Stimulated activated memory B cell treated with anti-CD40 and anti-IgM and Interleukin-4, amounts not matched to agents 10 μg/mL and 1 μg/mL and 100 μg/mL, for 72 hours (primary cell): ENCODE data around the gene MRAS.

Source experiments
- ATAC-seq: fragments of 150-1000 bp; cut with Tn5 transposase; 2 replicates; pipeline ENCODE4 v1.10.0; 2021
- H3K27ac Mint-ChIP-seq: one replicate; pipeline ENCODE4 v1.8.0; 2022; ENCODE audit warnings: mild to moderate bottlenecking, mixed read lengths
- H3K27me3 Mint-ChIP-seq: one replicate; pipeline ENCODE4 v1.8.0; 2022; ENCODE audit warnings: mixed read lengths
- H3K36me3 Mint-ChIP-seq: one replicate; pipeline ENCODE4 v1.8.0; 2022; ENCODE audit warnings: mixed read lengths
- H3K4me1 Mint-ChIP-seq: one replicate; pipeline ENCODE4 v1.8.0; 2022; ENCODE audit warnings: mixed read lengths
- H3K4me3 Mint-ChIP-seq: one replicate; pipeline ENCODE4 v1.8.0; 2022; ENCODE audit warnings: mild to moderate bottlenecking, moderate library complexity, mixed read lengths
- H3K9me3 Mint-ChIP-seq: one replicate; pipeline ENCODE4 v1.8.0; 2022; ENCODE audit warnings: mixed read lengths

The MRAS gene

DNA sequence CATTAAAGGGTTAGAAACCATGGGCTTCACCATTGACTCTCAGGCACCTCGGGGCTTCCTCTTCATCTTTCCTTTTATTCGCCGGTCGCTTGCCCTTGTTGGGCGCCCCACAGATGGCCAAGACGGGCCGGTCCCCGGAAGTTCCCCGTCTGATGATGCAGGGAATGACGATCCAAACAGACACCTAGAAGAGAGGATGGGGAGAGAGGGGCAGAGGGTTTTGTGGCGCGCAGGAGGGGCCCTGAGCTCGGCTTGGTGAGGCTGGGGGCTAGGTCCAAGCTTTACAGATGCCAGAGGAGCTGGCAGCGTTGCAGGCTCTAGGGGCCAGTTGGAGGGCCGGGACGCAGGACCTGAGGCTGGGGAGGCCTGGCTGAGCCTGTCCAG, 85.5 kb downstream of the MRAS start:
- Mint-ChIP-seq H3K4me3 (peak overlapping the region; percentile 63), H3K27ac (no peak overlapping the region), H3K9me3 (no peaks in the 10 kb centered on the region), H3K4me1 (peaks cover 11% of the 10 kb centered on the region), H3K27me3 (peaks cover 78% of the 10 kb centered on the region), H3K36me3 (no peaks in the 10 kb centered on the region)
- no peak for ATAC-seq

DNA sequence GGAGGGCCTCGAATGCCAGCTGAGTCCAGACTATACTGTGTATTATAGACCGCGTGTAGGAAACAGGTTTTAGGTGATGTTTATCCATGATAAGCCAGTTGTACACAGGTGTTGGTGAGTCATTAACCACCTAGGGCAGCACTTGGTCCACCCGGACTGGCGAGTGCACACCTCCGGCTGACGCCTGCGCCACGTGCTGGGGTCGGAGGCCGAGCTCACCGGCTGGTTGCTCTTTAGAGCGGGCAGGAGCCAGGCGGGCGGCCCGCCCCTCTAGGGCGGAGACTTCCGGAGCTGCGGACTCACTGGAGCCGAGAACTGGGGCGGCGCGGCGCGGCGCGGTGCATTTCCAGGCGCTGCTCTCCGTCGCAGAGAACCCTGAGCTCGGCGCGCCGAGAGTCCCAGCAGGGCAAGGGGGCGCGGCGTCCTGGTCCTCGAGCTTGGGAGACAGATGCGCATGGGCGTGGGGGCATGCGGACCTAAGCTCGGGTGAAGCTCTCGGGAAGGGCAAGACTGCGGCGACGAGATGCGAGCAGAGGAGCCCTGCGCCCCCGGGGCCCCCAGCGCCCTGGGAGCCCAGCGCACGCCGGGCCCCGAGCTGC, 86.0 kb downstream of the MRAS start, which contains the start of gene ESYT3:
Gene ESYT3 (plus strand): TSS at position 341 of the 599 bp plus-strand sequence. CDS start 183 bp downstream, at position 524.
- Mint-ChIP-seq H3K36me3 (no peaks in the 10 kb centered on the region), H3K4me1 (peaks cover 11% of the 10 kb centered on the region), H3K4me3 (peak within 1 kb of the TSS; percentile 63), H3K27me3 (peaks cover 80% of the 10 kb centered on the region), H3K9me3 (no peaks in the 10 kb centered on the region), H3K27ac (no peak within 1 kb of the TSS)
- ATAC-seq: peak; percentile 49

DNA sequence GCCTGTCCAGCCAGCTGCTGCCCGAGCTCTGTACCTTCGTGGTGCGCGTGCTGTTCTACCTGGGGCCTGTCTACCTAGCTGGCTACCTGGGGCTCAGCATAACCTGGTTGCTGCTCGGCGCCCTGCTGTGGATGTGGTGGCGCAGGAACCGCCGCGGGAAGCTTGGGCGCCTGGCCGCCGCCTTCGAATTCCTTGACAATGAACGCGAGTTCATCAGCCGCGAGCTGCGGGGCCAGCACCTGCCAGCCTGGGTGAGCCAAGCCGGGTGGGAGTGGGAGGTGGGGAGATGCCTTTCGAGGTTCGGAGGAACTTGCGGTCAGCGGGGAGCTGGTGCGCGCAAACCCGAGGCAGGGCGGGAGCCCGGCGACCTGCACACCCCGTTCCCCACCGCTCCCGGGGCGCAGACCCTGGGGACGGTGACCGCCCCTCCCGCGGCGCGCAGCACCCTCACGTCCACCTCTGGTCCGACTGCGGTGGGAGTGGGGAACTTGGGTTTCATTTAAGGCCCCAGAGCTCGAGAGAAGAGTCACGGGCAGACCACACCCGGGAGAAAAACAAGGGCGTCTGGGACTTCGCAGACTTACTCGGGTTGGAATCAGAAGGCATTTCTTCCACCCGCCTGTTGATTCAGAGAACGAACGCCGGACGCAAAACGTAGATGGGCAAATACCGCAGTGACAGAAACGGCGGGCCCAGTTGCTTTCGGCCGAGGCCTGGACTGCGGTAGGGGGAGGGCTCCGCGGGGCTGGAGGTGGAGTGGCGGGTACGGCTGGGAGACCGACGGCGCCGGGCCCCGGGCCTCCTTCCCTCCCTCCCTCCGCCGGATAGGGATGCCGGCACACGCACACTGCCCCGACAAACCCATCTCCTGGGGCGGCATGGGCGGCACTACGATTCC, 86.7 kb downstream of the MRAS start:
- Mint-ChIP-seq H3K27ac (no peak overlapping the region), H3K9me3 (no peaks in the 10 kb centered on the region), H3K4me3 (no peak overlapping the region), H3K4me1 (peaks cover 11% of the 10 kb centered on the region), H3K27me3 (peaks cover 80% of the 10 kb centered on the region), H3K36me3 (no peaks in the 10 kb centered on the region)
- no peak for ATAC-seq

- H3K4me3 Mint-ChIP-seq: no peak overlapping the region
- peaks cover 11% of the 10 kb centered on the region for H3K4me1 Mint-ChIP-seq
- no peaks in the 10 kb centered on the region for H3K9me3 Mint-ChIP-seq
- H3K27me3 Mint-ChIP-seq: peaks cover 80% of the 10 kb centered on the region
- no peaks in the 10 kb centered on the region for H3K36me3 Mint-ChIP-seq
- no peak for ATAC-seq
- H3K27ac Mint-ChIP-seq: no peak overlapping the region
These were observed 87.5 kb downstream of the MRAS start for GRCh38 chr3:138435840-138436239.

GRCh38 chr3:138437281-138437680, 88.9 kb downstream of the MRAS start:
- Mint-ChIP-seq H3K27me3 (peaks cover 67% of the 10 kb centered on the region), H3K27ac (no peak overlapping the region), H3K4me1 (peaks cover 11% of the 10 kb centered on the region), H3K36me3 (no peaks in the 10 kb centered on the region), H3K9me3 (no peaks in the 10 kb centered on the region), H3K4me3 (no peak overlapping the region)
- no peak for ATAC-seq

GRCh38 chr3:138438896-138439295, 90.5 kb downstream of the MRAS start:
- Mint-ChIP-seq H3K27me3 (peaks cover 65% of the 10 kb centered on the region), H3K27ac (no peak overlapping the region), H3K4me3 (no peak overlapping the region), H3K4me1 (peaks cover 7% of the 10 kb centered on the region), H3K9me3 (no peaks in the 10 kb centered on the region), H3K36me3 (no peaks in the 10 kb centered on the region)
- no peak for ATAC-seq

GRCh38 chr3:138439646-138440045, 91.3 kb downstream of the MRAS start:
- Mint-ChIP-seq H3K4me3 (no peak overlapping the region), H3K27ac (no peak overlapping the region), H3K4me1 (no peaks in the 10 kb centered on the region), H3K27me3 (peaks cover 58% of the 10 kb centered on the region), H3K9me3 (no peaks in the 10 kb centered on the region), H3K36me3 (no peaks in the 10 kb centered on the region)
- ATAC-seq: no peak

DNA sequence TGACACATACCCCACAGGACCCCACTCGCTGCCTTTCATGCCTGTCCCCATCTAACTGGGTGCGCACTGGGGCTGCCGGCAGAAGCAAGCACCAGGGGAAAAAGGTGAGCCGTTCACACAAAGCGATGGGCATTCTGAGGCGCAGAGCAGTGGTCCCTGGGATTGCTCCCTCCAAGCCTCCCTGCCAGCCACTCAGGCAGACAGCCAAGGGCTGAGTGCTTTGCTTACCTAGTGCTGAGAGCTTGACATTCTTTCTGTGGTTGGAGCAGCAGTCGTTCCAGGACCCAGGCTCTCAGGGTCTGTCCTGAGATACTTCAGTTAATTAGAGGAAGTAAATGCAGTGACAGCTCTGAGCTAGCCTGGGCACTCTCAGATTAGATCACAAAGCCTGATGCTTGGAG, 91.7 kb downstream of the MRAS start:
- H3K9me3 Mint-ChIP-seq: no peaks in the 10 kb centered on the region
- ATAC-seq: no peak
- peaks cover 57% of the 10 kb centered on the region for H3K27me3 Mint-ChIP-seq
- no peaks in the 10 kb centered on the region for H3K4me1 Mint-ChIP-seq
- no peaks in the 10 kb centered on the region for H3K36me3 Mint-ChIP-seq
- H3K4me3 Mint-ChIP-seq: no peak overlapping the region
- H3K27ac Mint-ChIP-seq: no peak overlapping the region

DNA sequence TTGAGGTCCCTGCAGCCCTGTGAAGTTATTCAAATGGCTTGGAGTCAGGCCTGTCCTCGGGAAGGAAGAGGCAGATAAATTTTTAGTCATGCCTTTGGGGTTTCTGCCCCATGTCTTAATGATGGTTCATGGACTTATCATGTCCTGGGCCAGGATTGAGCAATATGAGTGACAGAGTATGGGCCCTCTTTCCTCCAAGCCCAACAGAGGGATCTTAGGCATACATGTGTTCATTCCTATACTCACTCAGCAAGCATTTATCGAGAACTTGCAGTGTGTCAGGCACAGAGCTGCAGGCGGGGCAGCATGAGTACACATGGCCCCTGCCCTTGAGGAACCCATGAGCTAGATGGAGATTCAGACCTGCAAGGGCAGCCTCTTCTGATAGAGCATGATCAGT, 92.2 kb downstream of the MRAS start:
- no peaks in the 10 kb centered on the region for H3K9me3 Mint-ChIP-seq
- H3K4me3 Mint-ChIP-seq: no peak overlapping the region
- ATAC-seq: no peak
- H3K36me3 Mint-ChIP-seq: no peaks in the 10 kb centered on the region
- H3K27ac Mint-ChIP-seq: no peak overlapping the region
- H3K27me3 Mint-ChIP-seq: peaks cover 52% of the 10 kb centered on the region
- no peaks in the 10 kb centered on the region for H3K4me1 Mint-ChIP-seq

GRCh38 chr3:138441256-138441655, 92.9 kb downstream of the MRAS start:
- peaks cover 45% of the 10 kb centered on the region for H3K27me3 Mint-ChIP-seq

DNA sequence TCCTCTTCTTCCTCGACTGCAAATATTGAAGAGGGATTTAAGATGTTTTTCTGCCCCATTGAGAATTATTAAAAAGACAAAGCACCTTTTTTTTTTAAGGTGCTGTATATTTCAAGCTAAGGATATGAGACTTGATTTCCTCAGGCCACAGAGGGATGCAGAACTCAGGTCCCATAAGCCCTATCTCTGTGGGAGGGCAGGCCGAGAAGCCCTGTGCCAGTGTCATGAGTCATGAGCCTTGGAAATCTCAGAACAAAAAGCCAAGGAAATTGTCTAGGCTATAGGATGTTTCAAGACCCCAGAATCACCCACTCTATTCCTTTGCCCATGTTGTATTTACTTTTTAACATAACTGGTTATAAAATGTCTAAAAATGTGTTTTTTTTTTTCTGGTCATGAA, 93.4 kb downstream of the MRAS start:
- no peaks in the 10 kb centered on the region for H3K36me3 Mint-ChIP-seq
- H3K27me3 Mint-ChIP-seq: peaks cover 40% of the 10 kb centered on the region
- no peaks in the 10 kb centered on the region for H3K4me1 Mint-ChIP-seq
- ATAC-seq: no peak
- no peak overlapping the region for H3K27ac Mint-ChIP-seq
- no peak overlapping the region for H3K4me3 Mint-ChIP-seq
- H3K9me3 Mint-ChIP-seq: no peaks in the 10 kb centered on the region

More at GRCh38 chr3:138441256-138441655, 92.9 kb downstream of the MRAS start:
- H3K4me1 Mint-ChIP-seq: no peaks in the 10 kb centered on the region
- H3K36me3 Mint-ChIP-seq: no peaks in the 10 kb centered on the region
- no peak overlapping the region for H3K4me3 Mint-ChIP-seq
- no peak overlapping the region for H3K27ac Mint-ChIP-seq
- ATAC-seq: no peak
- H3K9me3 Mint-ChIP-seq: no peaks in the 10 kb centered on the region

GRCh38 chr3:138442433-138442832, 94.1 kb downstream of the MRAS start:
- H3K9me3 Mint-ChIP-seq: no peaks in the 10 kb centered on the region
- H3K4me3 Mint-ChIP-seq: no peak overlapping the region
- H3K27ac Mint-ChIP-seq: no peak overlapping the region
- H3K4me1 Mint-ChIP-seq: no peaks in the 10 kb centered on the region
- peaks cover 33% of the 10 kb centered on the region for H3K27me3 Mint-ChIP-seq
- ATAC-seq: no peak
- H3K36me3 Mint-ChIP-seq: no peaks in the 10 kb centered on the region

GRCh38 chr3:138443091-138443490, 94.7 kb downstream of the MRAS start:
- ATAC-seq: no peak
- Mint-ChIP-seq H3K9me3 (no peaks in the 10 kb centered on the region), H3K4me1 (no peaks in the 10 kb centered on the region), H3K27ac (no peak overlapping the region), H3K27me3 (peaks cover 28% of the 10 kb centered on the region), H3K4me3 (no peak overlapping the region), H3K36me3 (no peaks in the 10 kb centered on the region)

DNA sequence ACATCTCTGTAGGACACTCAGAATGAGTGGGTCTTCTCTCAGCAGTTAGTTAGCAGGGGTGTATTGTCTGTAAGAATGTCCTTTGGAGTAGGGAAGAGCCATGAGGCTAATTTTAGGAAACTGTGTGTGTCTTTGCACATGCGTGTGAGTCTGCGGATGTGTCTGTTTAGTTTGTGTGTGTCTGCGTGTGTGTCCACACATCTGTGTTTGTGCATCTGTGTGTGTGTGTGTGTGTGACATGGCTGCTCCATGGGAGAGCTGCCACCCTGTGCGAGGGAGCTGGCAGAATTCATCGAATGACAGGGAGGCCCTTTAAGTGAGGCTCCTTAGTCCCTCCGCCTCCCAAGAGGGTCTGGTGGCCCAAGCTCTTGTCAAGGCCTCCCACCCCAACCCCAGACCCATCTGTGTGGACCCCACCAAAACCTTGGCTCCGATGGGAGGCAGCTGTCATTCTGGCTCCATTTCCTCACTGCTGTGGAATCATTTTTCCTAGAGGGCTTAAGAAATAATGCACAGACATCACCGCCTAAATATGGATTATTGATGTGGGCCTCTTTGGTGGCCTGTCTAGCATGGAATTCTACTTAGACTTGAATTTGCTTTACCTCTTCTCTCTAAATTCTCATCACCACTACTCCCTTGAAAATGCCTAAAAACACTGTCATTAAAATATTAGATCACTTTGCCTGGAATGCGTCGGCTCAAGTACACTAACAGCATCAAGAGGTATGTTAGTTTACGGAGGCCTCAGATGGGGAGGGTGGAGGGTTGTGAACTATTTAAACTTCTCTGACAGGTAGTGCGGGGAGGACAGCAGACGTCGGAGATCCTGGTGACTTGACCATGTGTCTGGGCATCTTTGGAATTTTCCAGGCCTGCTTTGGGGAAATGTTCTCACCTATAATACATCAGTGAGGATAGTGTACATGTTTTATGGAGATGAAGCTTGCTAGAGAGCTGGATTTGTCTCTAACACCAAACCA, 95.4 kb downstream of the MRAS start:
- Mint-ChIP-seq H3K27me3 (peaks cover 28% of the 10 kb centered on the region), H3K9me3 (no peaks in the 10 kb centered on the region), H3K4me1 (no peaks in the 10 kb centered on the region), H3K27ac (no peak overlapping the region), H3K36me3 (no peaks in the 10 kb centered on the region), H3K4me3 (no peak overlapping the region)
- no peak for ATAC-seq

- ATAC-seq: no peak
- Mint-ChIP-seq H3K27me3 (peaks cover 16% of the 10 kb centered on the region), H3K36me3 (no peaks in the 10 kb centered on the region), H3K27ac (no peak overlapping the region), H3K4me3 (no peak overlapping the region), H3K9me3 (no peaks in the 10 kb centered on the region), H3K4me1 (no peaks in the 10 kb centered on the region)
These were observed 96.9 kb downstream of the MRAS start for GRCh38 chr3:138445236-138445635.
